Thoracic aorta (tissue), 2 donors: ENCODE measurements around the gene DNMT3L. TPM values are rescaled to one million over a fixed set of nuclear protein-coding genes. Genes with fewer than 3 reads are reported as not detected.

Source experiments
- ATAC-seq: fragments of 150-250 bp; one replicate; pipeline ENCODE4 v1.8.0; 2017; ENCODE audit warnings: low read depth; ENCODE audit not compliant: insufficient number of reproducible peaks, low FRiP score
- DNase-seq: peaks from one replicate; pipeline ENCODE4 v3.0.0-alpha.2; 2020; ENCODE audit warnings: low spot score
- H3K27ac ChIP-seq, 2 donors: fragments of 200-600 bp; sonication (generic); 1 replicate in 1 of 2; 2 replicates in 1 of 2; pipeline ENCODE4 v1.5.1; 2016; ENCODE audit warnings: mild to moderate bottlenecking in 2 of 2, moderate library complexity in 2 of 2
- H3K27me3 ChIP-seq: fragments of 200-600 bp; sonication (generic); replicated peaks from 2 replicates; pipeline ENCODE4 v1.6.0; 2016; ENCODE audit warnings: mild to moderate bottlenecking; ENCODE audit not compliant: insufficient read depth
- H3K36me3 ChIP-seq: fragments of 200-600 bp; sonication (generic); one replicate; pipeline ENCODE4 v1.5.1; 2016
- H3K4me1 ChIP-seq, 2 donors: fragments of 200-600 bp; sonication (generic); 1 replicate in 1 of 2; 2 replicates in 1 of 2; pipeline versions ENCODE4 v1.5.1 to v1.6.0; 2016; ENCODE audit warnings: low read depth in 2 of 2, mild to moderate bottlenecking in 1 of 2; ENCODE audit not compliant: control insufficient read depth in 1 of 2
- H3K4me3 ChIP-seq: fragments of 200-600 bp; sonication (generic); 2 replicates; pipeline ENCODE4 v1.5.1; 2016; ENCODE audit warnings: mild to moderate bottlenecking
- H3K9me3 ChIP-seq: fragments of 200-600 bp; sonication (generic); 2 replicates; pipeline ENCODE4 v1.5.1; 2016
- CTCF ChIP-seq: fragments of 200-600 bp; sonication (generic); IDR thresholded peaks from one replicate; pipeline ENCODE4 v1.5.1; 2019; ENCODE audit warnings: antibody characterized with exemption
- total RNA-seq, 2 donors: library from RNA; depleted of rRNA; stranded (reverse); fragments of >200 nt; gene quantifications; one replicate each; pipeline versions ENCODE4 v1.1.0 to v1.2.3, GENCODE V29; 2016

Gene DNMT3L
- total RNA-seq, 2 donors from 2014 or later, result not detected

GRCh38 chr21:44294391-44295162, 32.9 kb upstream of the DNMT3L start:
- Histone ChIP-seq H3K4me1 (peaks cover 7 to 20% of the 10 kb centered on the region in 2 donors), H3K27me3 (no peaks in the 10 kb centered on the region), H3K9me3 (no peaks in the 10 kb centered on the region), H3K4me3 (no peak overlapping the region), H3K27ac (no peak overlapping the region), H3K36me3 (no peaks in the 10 kb centered on the region)
- no peak for TF ChIP-seq CTCF
- DNase-seq, result no peak
- ATAC-seq, result no peak

GRCh38 chr21:44293551-44294231, 32.0 kb upstream of the DNMT3L start:
- DNase-seq (no peak), ATAC-seq (no peak)
- H3K27ac ChIP-seq, result no peak overlapping the region
- no peaks in the 10 kb centered on the region for H3K9me3 ChIP-seq
- TF ChIP-seq CTCF, result no peak
- H3K4me3 ChIP-seq, result no peak overlapping the region
- H3K4me1 ChIP-seq, result peaks cover 2 to 15% of the 10 kb centered on the region in 2 donors
- no peaks in the 10 kb centered on the region for H3K27me3 ChIP-seq
- H3K36me3 ChIP-seq, result no peaks in the 10 kb centered on the region

- peaks cover 2 to 14% of the 10 kb centered on the region in 2 donors for H3K4me1 ChIP-seq
- ATAC-seq, result no peak
- no peak overlapping the region for H3K27ac ChIP-seq
- no peaks in the 10 kb centered on the region for H3K9me3 ChIP-seq
- no peaks in the 10 kb centered on the region for H3K27me3 ChIP-seq
- no peak for TF ChIP-seq CTCF
- no peak for DNase-seq
- H3K36me3 ChIP-seq, result no peaks in the 10 kb centered on the region
- no peak overlapping the region for H3K4me3 ChIP-seq
Measured at GRCh38 chr21:44292812-44293195, 31.1 kb upstream of the DNMT3L start.

GRCh38 chr21:44291936-44292811, 30.5 kb upstream of the DNMT3L start:
- DNase-seq (no peak), ATAC-seq (no peak)
- Histone ChIP-seq H3K27me3 (no peaks in the 10 kb centered on the region), H3K27ac (no peak overlapping the region), H3K36me3 (no peaks in the 10 kb centered on the region), H3K4me1 (peaks cover 2 to 8% of the 10 kb centered on the region in 2 donors), H3K9me3 (no peaks in the 10 kb centered on the region), H3K4me3 (no peak overlapping the region)
- no peak for TF ChIP-seq CTCF
